Activated CD4-positive, alpha-beta T cell treated with anti-CD3 and anti-CD28 coated beads for 36 hours (primary cell): Measurements from ENCODE around the gene ZNF710. TPM values are rescaled to one million over a fixed set of nuclear protein-coding genes. Genes with fewer than 3 reads are reported as not detected.

Experiments used
- ATAC-seq: fragments of 200-7000 bp; cut with Tn5 transposase; one replicate; pipeline ENCODE4 v1.10.0; 2021; ENCODE audit warnings: mild to moderate bottlenecking, moderate library complexity
- CTCF ChIA-PET: fragments of 350-600 bp; sonication (Branson Sonifier 250); formaldehyde crosslinking; loops from one replicate; lab custom pipeline; 2021; ENCODE audit warnings: antibody characterized with exemption; lab: Charles Lee
- POLR2A ChIA-PET: fragments of 350-600 bp; sonication (Branson Sonifier 250); formaldehyde crosslinking; loops from one replicate; lab custom pipeline; 2021; ENCODE audit warnings: antibody characterized with exemption, inconsistent platforms; lab: Charles Lee
- DNase-seq: peaks from one replicate; pipeline ENCODE4 v3.0.0-alpha.2; 2020
- H3K27ac Mint-ChIP-seq: one replicate; pipeline ENCODE4 v1.8.0; 2021; ENCODE audit warnings: mixed read lengths
- H3K27me3 Mint-ChIP-seq: one replicate; pipeline ENCODE4 v1.8.0; 2021; ENCODE audit warnings: mixed read lengths
- H3K36me3 Mint-ChIP-seq: one replicate; pipeline ENCODE4 v1.8.0; 2021; ENCODE audit warnings: low read depth, mixed read lengths
- H3K4me1 Mint-ChIP-seq: one replicate; pipeline ENCODE4 v1.8.0; 2021; ENCODE audit warnings: mixed read lengths
- H3K4me3 Mint-ChIP-seq: one replicate; pipeline ENCODE4 v1.8.0; 2021; ENCODE audit warnings: mild to moderate bottlenecking, moderate library complexity, mixed read lengths
- H3K9me3 Mint-ChIP-seq: one replicate; pipeline ENCODE4 v1.8.0; 2021; ENCODE audit warnings: low read depth, mixed read lengths
- intact Hi-C, 2 experiments: fragments of 100-400 bp; cut with DNase I in 1 of 2; cut with micrococcal nuclease in 1 of 2; formaldehyde crosslinking; loops; one replicate each; pipeline versions ENCODE4 v1.14.2 to v1.15.1; 2022 to 2024; cut with DNase I, micrococcal nuclease
- total RNA-seq, 2 experiments: library from RNA; stranded (reverse); gene quantifications; one replicate each; pipeline ENCODE4 v1.2.3, GENCODE V29; 2021

ZNF710 gene
- total RNA-seq, 2 experiments from 2014 or later = 22.8 to 34.9 TPM

GRCh38 chr15:89997079-89997478 lies 4.0 kb upstream of the ZNF710 start:
- H3K36me3 Mint-ChIP-seq = peaks cover 2% of the 10 kb centered on the region
- CTCF ChIA-PET = interaction anchor here (1.2 kb wide), 1 partner anchor 11 kb away, joined by 5 read pairs; no protein-coding TSS in a partner anchor
- H3K27me3 Mint-ChIP-seq = no peaks in the 10 kb centered on the region
- no peaks in the 10 kb centered on the region for H3K9me3 Mint-ChIP-seq
- intact Hi-C loops = no loop called here
- DNase-seq (no peak), ATAC-seq (no peak)
- POLR2A ChIA-PET = no interaction called here
- peaks cover 18% of the 10 kb centered on the region for H3K4me1 Mint-ChIP-seq
- H3K27ac Mint-ChIP-seq = no peak overlapping the region
- H3K4me3 Mint-ChIP-seq = no peak overlapping the region

- Mint-ChIP-seq H3K4me1 (peaks cover 26% of the 10 kb centered on the region), H3K27me3 (no peaks in the 10 kb centered on the region), H3K9me3 (no peaks in the 10 kb centered on the region), H3K36me3 (peaks cover 8% of the 10 kb centered on the region), H3K4me3 (no peak overlapping the region), H3K27ac (no peak overlapping the region)
- CTCF ChIA-PET = interaction anchor here (1.0 to 1.2 kb wide), 2 partner anchors 12 to 123 kb away, joined by 3 to 5 read pairs; no protein-coding TSS in a partner anchor
- intact Hi-C loops = no loop called here
- DNase-seq = no peak
- no peak for ATAC-seq
- POLR2A ChIA-PET = interaction anchor here (1.2 kb wide), 1 partner anchor 104 kb away, joined by 3 read pairs; the partner anchor contains the start of gene AP3S2
Observed at GRCh38 chr15:89998141-89998661, 2.9 kb upstream of the ZNF710 start.

GRCh38 chr15:89998923-89999675 lies 2.0 kb upstream of the ZNF710 start:
- Mint-ChIP-seq H3K4me1 (peaks cover 35% of the 10 kb centered on the region), H3K27ac (no peak overlapping the region), H3K27me3 (no peaks in the 10 kb centered on the region), H3K36me3 (peaks cover 9% of the 10 kb centered on the region), H3K4me3 (no peak overlapping the region), H3K9me3 (no peaks in the 10 kb centered on the region)
- ATAC-seq (no peak), DNase-seq (no peak)
- intact Hi-C loops = no loop called here
- ChIA-PET CTCF (interaction anchor here (1.0 kb wide), 1 partner anchor 72 kb away, joined by 3 read pairs; no protein-coding TSS in a partner anchor), POLR2A (interaction anchor here (0.6 to 1.2 kb wide), 2 partner anchors 77 to 105 kb away, joined by 3 to 4 read pairs; partner anchors contain the start of gene AP3S2)

GRCh38 chr15:89999676-90000185 lies 1.4 kb upstream of the ZNF710 start:
- DNase-seq = no peak
- POLR2A ChIA-PET = interaction anchor here (0.6 kb wide), 1 partner anchor 76 kb away, joined by 4 read pairs; no protein-coding TSS in a partner anchor
- H3K27me3 Mint-ChIP-seq = no peaks in the 10 kb centered on the region
- no peak for ATAC-seq
- no peak overlapping the region for H3K27ac Mint-ChIP-seq
- intact Hi-C loops = loop anchor here (5.0 kb wide), 3 partner anchors 73 to 233 kb away; partner anchors contain the start of genes AP3S2 (in 1 of the 2), CIB1 (in 1 of the 2) and GDPGP1 (in 1 of the 2)
- peaks cover 9% of the 10 kb centered on the region for H3K36me3 Mint-ChIP-seq
- peaks cover 41% of the 10 kb centered on the region for H3K4me1 Mint-ChIP-seq
- no peak overlapping the region for H3K4me3 Mint-ChIP-seq
- no peaks in the 10 kb centered on the region for H3K9me3 Mint-ChIP-seq
- CTCF ChIA-PET = interaction anchor here (1.0 kb wide), 1 partner anchor 72 kb away, joined by 3 read pairs; no protein-coding TSS in a partner anchor

- H3K9me3 Mint-ChIP-seq = no peaks in the 10 kb centered on the region
- ATAC-seq = no peak
- ChIA-PET CTCF (interaction anchor here (0.8 to 1.2 kb wide), 2 partner anchors 17 to 234 kb away, joined by 3 to 6 read pairs; partner anchors contain the start of genes CIB1 and GDPGP1), POLR2A (no interaction called here)
- intact Hi-C loops = loop anchor here (1.0 to 5.0 kb wide), 4 partner anchors 72 to 232 kb away; partner anchors contain the start of genes AP3S2 (in 1 of the 2), CIB1 (in 1 of the 2) and GDPGP1 (in 1 of the 2)
- H3K36me3 Mint-ChIP-seq = peaks cover 14% of the 10 kb centered on the region
- peak overlapping the region; percentile 82 for H3K4me3 Mint-ChIP-seq
- DNase-seq = peak; percentile 31
- no peaks in the 10 kb centered on the region for H3K27me3 Mint-ChIP-seq
- H3K4me1 Mint-ChIP-seq = peaks cover 46% of the 10 kb centered on the region
- H3K27ac Mint-ChIP-seq = peak overlapping the region; percentile 97
Observed at GRCh38 chr15:90000186-90001001, 730 bp upstream of the ZNF710 start.

GRCh38 chr15:90001683-90002427 lies 731 bp downstream of the ZNF710 start:
- ATAC-seq = peak; percentile 27
- ChIA-PET CTCF (interaction anchor here (0.7 to 1.8 kb wide), 2 partner anchors 19 to 86 kb away, joined by 3 to 5 read pairs; no protein-coding TSS in a partner anchor), POLR2A (no interaction called here)
- Mint-ChIP-seq H3K27me3 (no peaks in the 10 kb centered on the region), H3K27ac (peak overlapping the region; percentile 88), H3K36me3 (peaks cover 14% of the 10 kb centered on the region), H3K4me1 (peaks cover 61% of the 10 kb centered on the region), H3K9me3 (no peaks in the 10 kb centered on the region), H3K4me3 (peak overlapping the region; percentile 82)
- intact Hi-C loops = loop anchor here (1.0 to 5.0 kb wide), 6 partner anchors 36 to 230 kb away; partner anchors contain the start of genes AP3S2 (in 1 of the 2), CIB1 (in 1 of the 2) and GDPGP1 (in 1 of the 2)
- DNase-seq = peak; percentile 77

- Mint-ChIP-seq H3K9me3 (no peaks in the 10 kb centered on the region), H3K4me3 (peak overlapping the region; percentile 82), H3K36me3 (peaks cover 14% of the 10 kb centered on the region), H3K27ac (peak overlapping the region; percentile 88), H3K27me3 (no peaks in the 10 kb centered on the region), H3K4me1 (peaks cover 66% of the 10 kb centered on the region)
- intact Hi-C loops = loop anchor here (1.0 to 5.0 kb wide), 5 partner anchors 36 to 230 kb away; partner anchors contain the start of genes AP3S2 (in 1 of the 2), CIB1 (in 1 of the 2) and GDPGP1 (in 1 of the 2)
- CTCF ChIA-PET = interaction anchor here (0.7 to 1.8 kb wide), 2 partner anchors 20 to 85 kb away, joined by 3 to 5 read pairs; no protein-coding TSS in a partner anchor
- ATAC-seq = peak; percentile 16
- peak; percentile 64 for DNase-seq
- POLR2A ChIA-PET = no interaction called here
Observed at GRCh38 chr15:90002428-90002844, 1.3 kb downstream of the ZNF710 start.

- no peak for ATAC-seq
- peak overlapping the region; percentile 82 for H3K4me3 Mint-ChIP-seq
- intact Hi-C loops = loop anchor here (1.0 to 5.0 kb wide), 6 partner anchors 35 to 229 kb away; partner anchors contain the start of genes AP3S2 (in 1 of the 2), CIB1 (in 1 of the 2) and GDPGP1 (in 1 of the 2)
- no peaks in the 10 kb centered on the region for H3K9me3 Mint-ChIP-seq
- H3K27ac Mint-ChIP-seq = peak overlapping the region; percentile 67
- H3K27me3 Mint-ChIP-seq = no peaks in the 10 kb centered on the region
- peaks cover 73% of the 10 kb centered on the region for H3K4me1 Mint-ChIP-seq
- peaks cover 14% of the 10 kb centered on the region for H3K36me3 Mint-ChIP-seq
- POLR2A ChIA-PET = interaction anchor here (0.6 to 2.5 kb wide), 4 partner anchors 14 to 169 kb away, joined by 3 to 9 read pairs (median 4); partner anchors contain the start of gene AP3S2
- DNase-seq = no peak
- CTCF ChIA-PET = interaction anchor here (1.1 to 1.8 kb wide), 4 partner anchors 9 to 84 kb away, joined by 3 to 5 read pairs (median 4); no protein-coding TSS in a partner anchor
Observed at GRCh38 chr15:90003736-90004135, 2.6 kb downstream of the ZNF710 start.

- intact Hi-C loops = loop anchor here (1.0 to 5.0 kb wide), 6 partner anchors 34 to 228 kb away; partner anchors contain the start of genes AP3S2 (in 1 of the 2), CIB1 (in 1 of the 2) and GDPGP1 (in 1 of the 2)
- Mint-ChIP-seq H3K4me3 (peak overlapping the region; percentile 82), H3K9me3 (no peaks in the 10 kb centered on the region), H3K4me1 (peaks cover 71% of the 10 kb centered on the region), H3K27me3 (no peaks in the 10 kb centered on the region), H3K27ac (peak overlapping the region; percentile 67), H3K36me3 (peaks cover 15% of the 10 kb centered on the region)
- no peak for ATAC-seq
- no peak for DNase-seq
- CTCF ChIA-PET = interaction anchor here (0.6 to 1.6 kb wide), 10 partner anchors 9 to 574 kb away, joined by 3 to 5 read pairs (median 3); partner anchors contain the start of gene AP3S2
- POLR2A ChIA-PET = interaction anchor here (0.6 to 2.5 kb wide), 7 partner anchors 14 to 168 kb away, joined by 3 to 9 read pairs (median 3); partner anchors contain the start of gene AP3S2
Observed at GRCh38 chr15:90004252-90004651, 3.1 kb downstream of the ZNF710 start.
